CD4-positive, alpha-beta T cell treated with Interleukin-17A for 4 hours (primary cell): ENCODE results near the gene CHN2.
A peak's percentile ranks its signal among the peaks of the same experiment; 100 is the strongest.
"Not testable (repeated sequence)": the region's sequence is repeated elsewhere in the genome, so short reads cannot be mapped to it uniquely, and the experiment has no call there.

ENCODE experiments used
- DNase-seq: peaks from one replicate; pipeline ENCODE4 v3.0.0-alpha.2; 2020; ENCODE audit warnings: mixed read lengths

Gene CHN2

GRCh38 chr7:29262191-29262917, 67.8 kb downstream of the CHN2 start:
- no peak for DNase-seq

DNA sequence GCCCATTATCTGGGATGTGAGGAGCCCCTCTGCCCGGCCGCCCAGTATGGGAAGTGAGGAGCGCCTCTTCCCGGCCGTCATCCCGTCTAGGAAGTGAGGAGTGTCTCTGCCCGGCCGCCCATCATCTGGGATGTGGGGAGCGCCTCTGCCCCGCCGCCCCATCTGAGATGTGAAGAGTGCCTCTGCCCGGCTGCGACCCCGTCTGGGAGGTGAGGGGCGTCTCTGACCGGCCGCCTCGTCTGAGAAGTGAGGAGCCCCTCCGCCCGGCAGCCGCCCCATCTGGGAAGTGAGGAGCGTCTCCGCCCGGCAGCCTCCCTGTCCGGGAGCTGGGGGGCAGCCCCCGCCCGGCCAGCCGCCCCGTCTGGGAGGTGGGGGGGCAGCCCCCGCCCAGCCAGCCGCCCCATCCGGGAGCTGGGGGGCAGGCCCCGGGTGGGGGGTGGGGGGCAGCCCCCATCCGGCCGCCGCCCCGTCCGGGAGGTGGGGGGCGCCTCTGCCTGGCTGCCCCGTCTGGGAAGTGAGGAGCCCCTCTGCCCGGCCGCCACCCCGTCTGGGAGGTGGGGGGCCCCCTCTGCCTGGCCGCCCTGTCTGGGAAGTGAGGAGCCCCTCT, 69.1 kb downstream of the CHN2 start:
- DNase-seq: not testable (repeated sequence)

DNA sequence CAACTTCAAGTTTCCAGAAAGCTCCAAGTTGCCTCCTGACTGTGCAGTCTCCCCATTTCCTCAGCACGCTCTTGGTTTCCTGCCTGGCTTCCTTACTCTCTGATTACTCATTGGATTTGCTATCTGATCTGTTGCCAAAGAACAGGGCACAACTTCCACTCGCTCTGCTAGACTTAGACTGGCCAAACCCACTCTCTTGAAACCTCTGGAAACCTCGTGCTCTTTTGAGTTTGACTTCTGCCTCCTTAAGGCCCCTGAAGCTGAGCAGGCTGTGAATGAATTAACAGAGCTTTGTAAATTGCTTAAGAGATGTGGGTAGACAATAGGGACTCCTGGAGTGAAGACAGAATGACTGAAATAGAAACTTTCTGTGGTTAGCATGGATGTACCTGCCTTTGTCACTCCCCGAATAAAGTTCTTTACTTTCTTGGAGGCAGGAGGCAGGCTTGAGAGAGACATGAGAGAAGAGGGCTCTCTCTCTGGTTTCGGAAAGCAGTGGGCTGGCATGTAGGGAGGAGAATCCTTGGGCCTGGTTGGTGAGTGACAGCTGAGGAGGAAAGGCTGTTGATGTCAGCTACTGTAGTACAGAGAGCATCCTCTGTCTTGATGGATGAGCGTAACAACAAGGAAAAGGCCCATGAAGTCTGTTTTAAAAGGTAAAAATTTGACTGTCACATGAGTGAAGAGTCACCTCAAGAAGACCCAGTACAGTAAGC, 70.8 kb downstream of the CHN2 start:
- no peak for DNase-seq

DNA sequence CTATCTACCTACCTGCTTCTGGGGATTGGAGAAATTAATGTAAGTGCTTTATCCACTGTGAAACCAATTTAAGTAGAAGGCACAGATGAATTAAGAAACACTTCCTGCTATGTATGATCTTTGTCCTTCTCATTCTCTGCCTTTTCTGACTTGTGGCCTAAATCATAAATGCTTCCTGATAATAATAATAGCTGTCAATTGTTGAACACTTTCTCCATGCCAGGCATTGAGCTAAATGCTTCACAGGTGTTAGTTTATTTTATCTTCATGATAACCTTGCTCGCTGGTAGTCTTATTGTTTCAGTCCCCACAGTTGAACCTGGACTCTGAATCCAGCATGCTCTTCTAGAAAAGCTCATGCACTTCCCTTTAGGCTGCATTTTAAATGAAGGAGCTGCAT, 75.4 kb downstream of the CHN2 start:
- DNase-seq: no peak

- DNase-seq: no peak
Observed at GRCh38 chr7:29270594-29271318, 76.2 kb downstream of the CHN2 start.

- no peak for DNase-seq
Observed at GRCh38 chr7:29271319-29271658, 76.7 kb downstream of the CHN2 start.

DNA sequence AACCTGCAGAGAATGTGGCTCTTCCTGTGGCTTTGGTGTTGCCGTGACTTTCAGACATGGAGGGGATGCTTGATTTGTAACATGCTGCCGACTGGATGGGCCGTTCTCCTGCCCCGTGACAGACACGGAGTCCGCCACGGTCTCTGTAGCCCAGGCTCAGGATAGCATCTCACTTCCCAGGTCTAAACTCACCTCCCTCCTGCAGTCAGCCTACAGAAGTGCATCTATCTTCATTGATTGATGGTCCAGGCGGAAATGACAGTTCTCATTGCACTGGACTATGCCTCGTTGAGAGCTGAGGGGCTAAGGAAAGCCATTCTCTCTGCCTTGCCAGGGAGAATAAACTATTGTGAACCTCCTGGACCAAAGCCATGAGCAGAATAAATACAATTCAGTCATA, 77.5 kb downstream of the CHN2 start:
- no peak for DNase-seq

DNA sequence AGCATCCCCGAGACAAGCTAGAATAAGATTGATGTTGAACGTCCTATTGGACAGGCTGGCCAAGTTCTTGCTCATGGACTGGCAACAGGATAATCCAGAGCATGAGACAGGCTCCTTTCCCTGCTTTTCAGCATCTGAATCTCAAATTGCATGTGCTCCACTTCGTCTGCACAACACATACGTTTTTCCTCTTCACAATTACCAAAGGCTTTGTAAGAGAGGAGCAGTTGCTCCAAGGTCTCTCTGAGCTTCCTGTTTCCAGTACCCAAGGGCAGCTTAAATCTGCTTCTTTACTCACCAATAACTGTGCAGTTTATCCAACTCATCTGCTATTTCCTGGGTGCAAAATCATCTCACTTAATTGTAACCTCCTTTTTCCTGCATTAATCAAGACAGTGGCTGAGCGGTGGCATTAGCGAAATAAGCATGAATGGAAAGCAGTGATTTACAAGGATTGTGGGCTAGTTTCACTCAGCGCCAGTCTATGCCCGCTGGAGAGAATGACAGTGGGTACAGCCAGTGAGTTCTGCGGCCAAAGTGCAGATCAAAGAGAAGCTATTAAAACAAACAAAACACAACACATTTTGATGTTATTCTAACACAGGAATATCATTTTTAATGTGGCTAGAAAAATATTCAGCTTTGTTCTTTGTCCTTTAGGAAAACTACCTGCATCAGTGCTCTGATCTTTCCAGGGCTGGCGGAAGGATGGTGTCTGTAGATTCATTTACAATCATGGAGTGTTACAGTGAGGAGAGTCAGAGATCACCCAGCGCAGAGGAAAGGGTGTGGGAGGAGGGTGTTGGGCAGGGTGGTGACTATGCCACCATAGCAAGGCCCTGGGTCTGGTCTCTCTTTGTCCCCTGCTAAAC, 79.8 kb downstream of the CHN2 start:
- no peak for DNase-seq

GRCh38 chr7:29275018-29275318, 80.4 kb downstream of the CHN2 start:
- DNase-seq: no peak

- DNase-seq: no peak
Observed at GRCh38 chr7:29275493-29275892, 80.9 kb downstream of the CHN2 start.

- no peak for DNase-seq
Observed at GRCh38 chr7:29276199-29276598, 81.6 kb downstream of the CHN2 start.

- no peak for DNase-seq
Observed at GRCh38 chr7:29276806-29277205, 82.2 kb downstream of the CHN2 start.

DNA sequence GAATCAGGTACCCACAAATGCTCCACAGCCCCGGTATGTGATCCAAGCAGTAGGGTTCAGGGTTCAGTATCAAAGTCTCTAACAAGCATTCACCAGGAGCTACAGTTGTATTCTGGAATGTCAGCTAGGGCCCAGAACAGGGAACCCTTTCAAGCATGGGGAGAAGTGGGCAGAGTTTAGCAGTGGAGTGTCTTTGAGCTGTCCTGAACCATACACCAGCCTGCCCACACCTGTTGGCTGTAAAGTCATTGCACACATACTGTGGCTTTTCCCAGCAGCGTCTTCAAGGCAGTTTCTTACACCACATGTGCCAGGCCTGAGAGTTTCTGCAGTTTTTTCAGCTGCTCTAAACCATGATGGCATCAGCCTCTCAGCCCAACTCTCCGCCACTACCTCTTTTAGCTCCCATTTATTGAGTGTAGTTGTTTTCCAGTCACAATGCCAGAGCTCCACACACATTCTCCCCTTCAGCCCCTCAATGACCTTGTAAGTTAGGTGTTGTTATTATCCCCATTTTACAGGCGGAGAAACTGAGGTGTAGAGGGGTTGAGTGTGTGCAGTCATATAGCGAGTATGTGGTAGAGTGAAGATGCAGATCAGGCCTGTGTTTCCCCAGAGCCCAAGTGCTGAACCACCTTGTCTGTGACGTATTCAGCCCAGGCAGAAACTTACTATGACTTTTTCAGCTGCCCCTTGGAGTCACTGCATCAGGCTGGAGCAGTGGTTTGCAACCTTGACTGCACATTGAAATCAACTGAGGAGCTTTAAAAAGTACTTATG, 83.1 kb downstream of the CHN2 start:
- no peak for DNase-seq

DNA sequence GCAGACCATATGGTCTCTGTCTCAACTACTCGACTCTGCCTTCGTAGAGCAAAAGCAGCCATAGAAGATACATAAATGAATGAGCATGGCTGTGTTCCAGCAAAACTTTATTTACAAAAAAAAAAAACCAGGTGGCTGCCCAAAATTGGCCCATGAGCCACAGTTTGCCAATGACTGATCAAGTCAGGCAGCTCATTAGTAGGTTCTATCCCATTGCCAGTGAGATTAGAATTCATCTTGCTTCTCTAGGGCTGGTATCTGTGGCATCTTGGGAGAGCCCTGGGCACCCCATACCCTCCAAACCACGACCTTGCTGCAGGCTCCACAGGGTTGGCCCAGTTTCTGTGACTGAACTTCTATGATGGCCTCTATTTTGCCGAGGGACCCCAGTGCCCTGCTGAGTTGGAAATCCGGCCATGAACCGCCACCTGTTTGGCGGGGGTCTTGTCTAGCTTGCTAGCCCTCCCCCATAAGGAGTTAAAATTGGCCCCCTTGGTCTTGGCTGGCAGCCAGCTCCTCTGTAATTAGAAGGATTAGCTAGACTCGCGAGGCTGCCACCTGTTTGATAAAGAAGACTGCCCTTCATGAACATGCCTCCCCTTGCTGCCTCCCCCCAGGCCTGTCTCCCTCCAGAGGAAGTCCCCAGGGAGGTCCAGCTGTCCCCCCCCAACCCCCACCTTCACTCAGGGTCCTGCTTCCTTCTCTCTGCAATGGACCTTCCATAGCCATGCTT, 83.9 kb downstream of the CHN2 start:
- DNase-seq: no peak

GRCh38 chr7:29281782-29282541, 87.4 kb downstream of the CHN2 start:
- no peak for DNase-seq

DNA sequence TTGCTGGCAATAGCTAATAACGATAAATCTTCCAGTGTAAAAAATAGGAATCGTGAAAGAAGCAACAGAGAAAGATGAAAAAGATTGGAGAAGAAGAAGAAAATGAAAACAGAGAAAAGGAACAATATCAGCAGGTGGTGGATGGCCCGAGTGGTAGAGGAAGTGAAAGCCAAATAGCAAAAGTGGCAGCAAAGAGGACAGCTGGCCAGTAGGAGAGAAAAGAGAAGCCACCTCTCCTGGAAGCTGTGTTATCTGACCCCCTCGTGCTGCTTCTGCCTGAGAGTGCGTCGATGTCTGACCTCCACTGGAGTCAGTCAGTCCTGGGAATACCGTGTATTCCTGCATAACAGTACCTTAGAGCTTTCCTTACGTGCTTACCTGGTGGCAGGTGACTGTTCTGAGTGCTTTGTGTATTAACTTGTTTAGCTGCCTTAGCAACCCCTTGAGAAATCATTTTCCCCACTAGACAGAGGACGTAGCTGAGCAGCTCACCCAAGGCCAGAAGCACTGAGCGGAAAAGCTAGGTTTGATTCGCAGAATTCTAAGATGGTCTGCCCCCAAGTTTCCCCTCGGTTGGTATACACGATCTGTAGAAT, 88.3 kb downstream of the CHN2 start:
- DNase-seq: no peak

GRCh38 chr7:29284696-29285443, 90.3 kb downstream of the CHN2 start:
- no peak for DNase-seq

DNA sequence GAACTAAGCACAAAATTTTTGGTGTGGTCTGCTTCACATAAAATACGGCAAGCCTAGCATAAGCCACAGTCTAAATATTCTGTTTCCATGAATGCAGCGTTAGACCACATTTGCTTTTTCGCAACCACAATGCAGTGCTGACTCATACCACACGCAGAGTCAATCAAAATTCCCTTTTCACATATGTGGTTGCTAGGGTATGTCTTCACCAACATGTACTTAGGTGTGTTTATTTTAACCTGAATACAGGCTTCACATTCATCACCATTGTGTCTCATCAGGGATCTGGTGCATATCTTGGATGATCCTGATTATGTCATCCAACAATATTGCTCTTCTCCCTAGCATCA, 90.8 kb downstream of the CHN2 start:
- DNase-seq: peak; percentile 11

- no peak for DNase-seq
Observed at GRCh38 chr7:29285861-29286260, 91.3 kb downstream of the CHN2 start.
